Middle frontal gyrus (tissue), 1 donor: ENCODE data around the gene ZNF749.
"Not testable (repeated sequence)": the region's sequence is repeated elsewhere in the genome, so short reads cannot be mapped to it uniquely, and the experiment has no call there.

Source experiments
- DNase-seq: peaks from one replicate; pipeline ENCODE4 v3.0.0-alpha.2; 2015; ENCODE audit warnings: low spot score; ENCODE audit errors: extremely low spot score

ZNF749 gene

GRCh38 chr19:57465680-57466381 is 30.7 kb downstream of the ZNF749 start:
- DNase-seq = no peak

GRCh38 chr19:57466489-57466888 is 31.4 kb downstream of the ZNF749 start:
- no peak for DNase-seq

- no peak for DNase-seq
Observed at GRCh38 chr19:57473646-57474045, 38.5 kb downstream of the ZNF749 start.

- DNase-seq = peak; percentile 93
Observed at GRCh38 chr19:57477191-57478008, 42.3 kb downstream of the ZNF749 start, which contains the start of gene ZNF772. ZNF772 (minus strand) TSS chr19:57477566; CDS start chr19:57477309, 257 bp downstream.

GRCh38 chr19:57487477-57488298 is 52.6 kb downstream of the ZNF749 start, which contains the start of gene ZNF419:
ZNF419 (plus strand) TSS chr19:57487750; CDS start chr19:57487951, 201 bp downstream.
- peak; percentile 84 for DNase-seq

GRCh38 chr19:57488299-57488644 is 53.1 kb downstream of the ZNF749 start:
- not testable (repeated sequence) for DNase-seq
